HepG2 (cell line): ENCODE results near the gene RASAL3. TPM values are rescaled to one million over a fixed set of nuclear protein-coding genes. Genes with fewer than 3 reads are reported as not detected.
"Not testable (repeated sequence)": the region's sequence is repeated elsewhere in the genome, so short reads cannot be mapped to it uniquely, and the experiment has no call there.

Source experiments
- ATAC-seq: fragments of 200-7000 bp; cut with Tn5 transposase; 3 replicates; pipeline ENCODE4 v1.9.1; 2020; ENCODE audit warnings: mild to moderate bottlenecking, moderate library complexity
- BruUV-seq: library from RNA; stranded (reverse); fragments of 400-500 nt; replicated peaks from 2 replicates; lab custom pipeline; 2021; lab: Mats Ljungman, UMichigan
- CTCF ChIA-PET: fragments of 300-600 bp; formaldehyde crosslinking; extraction: SDS; loops from one replicate; lab custom pipeline; 2021; ENCODE audit warnings: low total read pairs, inconsistent platforms, low intra/inter-chr PET ratio; lab: Yijun Ruan, JAX
- POLR2A ChIA-PET: fragments of 350-600 bp; sonication (Branson Sonifier 250); formaldehyde crosslinking; loops from one replicate; lab custom pipeline; 2020; ENCODE audit warnings: antibody characterized with exemption, inconsistent platforms; lab: Yijun Ruan, JAX
- DNase-seq: peaks from one replicate; pipeline ENCODE4 v3.0.0-alpha.2; 2015; ENCODE audit warnings: low spot score
- FAIRE-seq: peaks from 3 replicates; lab custom pipeline; 2011; peaks lifted over from hg19 to GRCh38; lab: Jason Lieb, UNC
- H2AFZ ChIP-seq: one replicate; pipeline ENCODE4 v1.6.1; 2011; ENCODE audit warnings: low read length, inconsistent platforms
- H3K27ac ChIP-seq: fragments of 300-600 bp; 3 replicates; pipeline ENCODE4 v1.8.0; 2011; ENCODE audit warnings: mixed run types, mild to moderate bottlenecking, mixed read lengths, low read length, inconsistent platforms; ENCODE audit not compliant: insufficient read depth; ENCODE audit errors: extremely low read length
- H3K27me3 ChIP-seq, 2 experiments: fragments of 200-600 bp in 1 of 2; 2 replicates in 1 of 2; 3 replicates in 1 of 2; pipeline versions ENCODE4 v1.6.0 to v1.8.0; 2011; ENCODE audit warnings: low read length in 2 of 2, mild to moderate bottlenecking in 2 of 2, moderate library complexity in 2 of 2, inconsistent platforms in 1 of 2; ENCODE audit not compliant: insufficient read depth in 2 of 2, control insufficient read depth in 1 of 2
- H3K36me3 ChIP-seq, 2 experiments: fragments of 200-600 bp in 1 of 2; replicated peaks in 1 of 2; 2 replicates in 1 of 2; 3 replicates in 1 of 2; pipeline versions ENCODE4 v1.5.1 to v1.8.0; 2011; ENCODE audit warnings: low read length in 2 of 2, inconsistent platforms in 1 of 2; ENCODE audit not compliant: insufficient read depth in 2 of 2, control insufficient read depth in 1 of 2
- H3K4me1 ChIP-seq: 2 replicates; pipeline ENCODE4 v1.5.1; 2012; ENCODE audit warnings: low read length, inconsistent platforms; ENCODE audit not compliant: insufficient read depth
- H3K4me2 ChIP-seq: 2 replicates; pipeline ENCODE4 v1.6.0; 2011; ENCODE audit warnings: low read depth, low read length, inconsistent platforms
- H3K4me3 ChIP-seq, 3 experiments: fragments of 200-600 bp in 1 of 3; sonication (generic), shearing (Covaris generic) in 1 of 3; replicated peaks in 1 of 3; 2 replicates each; pipeline ENCODE4 v1.5.1; 2011 to 2016; ENCODE audit warnings: low read length in 3 of 3, inconsistent platforms in 2 of 3, low read depth in 2 of 3, mild to moderate bottlenecking in 2 of 3, control low read depth in 1 of 3, mixed read lengths in 1 of 3; ENCODE audit not compliant: insufficient read depth in 1 of 3
- H3K79me2 ChIP-seq: one replicate; pipeline ENCODE4 v1.6.1; 2011; ENCODE audit warnings: low read length, inconsistent platforms; ENCODE audit not compliant: insufficient read depth
- H3K9ac ChIP-seq: 2 replicates; pipeline ENCODE4 v1.6.0; 2011; ENCODE audit warnings: mild to moderate bottlenecking, low read depth, low read length, inconsistent platforms; ENCODE audit not compliant: insufficient read depth
- H3K9me3 ChIP-seq: 2 replicates; pipeline ENCODE4 v1.5.1; 2012; ENCODE audit warnings: mild to moderate bottlenecking, low read length
- H4K20me1 ChIP-seq: 2 replicates; pipeline ENCODE4 v1.6.0; 2011; ENCODE audit warnings: inconsistent platforms, mild to moderate bottlenecking, low read length, moderate library complexity; ENCODE audit not compliant: insufficient read depth
- FIP1L1 ChIP-seq: fragments of 200-400 bp; formaldehyde crosslinking; IDR thresholded peaks from 2 replicates; pipeline ENCODE4 v1.6.1; 2018; ENCODE audit warnings: low read depth, mild to moderate bottlenecking, low read length, moderate library complexity, borderline replicate concordance; ENCODE audit not compliant: insufficient read depth
- JUND ChIP-seq: sonication (generic); formaldehyde crosslinking; IDR thresholded peaks from 2 replicates; pipeline ENCODE4 v1.8.0; 2022; ENCODE audit warnings: mild to moderate bottlenecking, missing genetic modification reagents
- POLR2AphosphoS5 ChIP-seq: IDR thresholded peaks from 2 replicates; pipeline ENCODE4 v1.6.1; 2012; ENCODE audit warnings: low read depth, low read length
- THAP9 ChIP-seq: sonication (generic); formaldehyde crosslinking; IDR thresholded peaks from 2 replicates; pipeline ENCODE4; 2020; ENCODE audit warnings: missing genetic modification reagents, mild to moderate bottlenecking, borderline replicate concordance
- WGBS: methylation state at CpG from one replicate; pipeline ENCODE4 v1.1.6; 2017; ENCODE audit warnings: low lambda C conversion rate; 5-methylcytosine and 5-hydroxymethylcytosine counted together
- in situ Hi-C: cut with HindIII; loops from 2 replicates; pipeline ENCODE4 v1.10.0; 2017; ENCODE audit warnings: low pct_unique_long_range_greater_than_20kb; ENCODE audit not compliant: extremely low pct_ligation_motif_present
- intact Hi-C: fragments of 100-400 bp; cut with micrococcal nuclease; formaldehyde crosslinking; loops from one replicate; pipeline ENCODE4 v1.10.0; 2022; ENCODE audit not compliant: unreplicated experiment
- polyA plus RNA-seq, 8 experiments: library from polyadenylated mRNA; depleted of rRNA in 3 of 8; stranded (reverse) in 7 of 8; unstranded in 1 of 8; fragments of >200 nt; fragmentation: Illumina TruSeq in 4 of 8; extraction: Trizol in 4 of 8; gene quantifications; 2 replicates each; pipeline versions ENCODE4 v1.2.1 to v1.2.3, GENCODE V29; 2011 to 2016; ENCODE audit warnings: low read depth in 4 of 8, missing spikeins in 1 of 8, mixed read lengths in 1 of 8; ENCODE audit not compliant: insufficient read depth in 1 of 8
- total RNA-seq, 5 experiments: library from RNA; depleted of rRNA; stranded (reverse); fragments of >200 nt; fragmentation: Illumina TruSeq; extraction: Trizol; gene quantifications; 2 replicates each; pipeline ENCODE4 v1.2.3, GENCODE V29; 2016; ENCODE audit warnings: low read depth in 1 of 5

Gene RASAL3
- total and polyA plus RNA-seq, 2 of the 13 experiments (the other 11 are each of a cell fraction or from before 2014, with no cell fraction given) = not detected

GRCh38 chr19:15475169-15475568 is 10.8 kb upstream of the RASAL3 start (continued):
- TF ChIP-seq THAP9 (CRISPR knock-in tag) (no peak), JUND (CRISPR knock-in tag) (no peak), POLR2AphosphoS5 (no peak), FIP1L1 (no peak)

- FAIRE-seq, H3K9me3 ChIP-seq, H3K9ac ChIP-seq, intact Hi-C loops, ATAC-seq, H3K4me2 ChIP-seq, H2AFZ ChIP-seq, H3K4me3 ChIP-seq, CTCF ChIA-PET, DNase-seq, H3K79me2 ChIP-seq, BruUV-seq, H4K20me1 ChIP-seq, H3K27me3 ChIP-seq, H3K36me3 ChIP-seq, H3K27ac ChIP-seq, in situ Hi-C loops: not testable (repeated sequence)
- POLR2A ChIA-PET = interaction anchor here (0.7 kb wide), 1 partner anchor 212 kb away, joined by 3 read pairs; no protein-coding TSS in a partner anchor
- peaks cover 24% of the 10 kb centered on the region for H3K4me1 ChIP-seq
- 79% methylated on average over 4 of the region's 4 CpGs for WGBS
These were observed 9.5 kb upstream of the RASAL3 start for GRCh38 chr19:15473821-15474220.
